SU-DHL-6 (cell line): Measurements from ENCODE around the gene MT1A.
A peak's percentile ranks its signal among the peaks of the same experiment; 100 is the strongest.

Experiments used
- H2AFZ ChIP-seq: fragments of 200-600 bp; sonication (generic); 2 replicates; pipeline ENCODE4 v1.6.1; 2014; ENCODE audit warnings: low read depth, mild to moderate bottlenecking, moderate library complexity, mixed read lengths, antibody characterized with exemption, low read length; ENCODE audit not compliant: severe bottlenecking
- H3F3A ChIP-seq: fragments of 200-600 bp; shearing (Covaris generic); 2 replicates; pipeline ENCODE4 v1.6.0; 2016; ENCODE audit warnings: antibody characterized with exemption, mild to moderate bottlenecking; ENCODE audit not compliant: insufficient read depth
- H3K27ac ChIP-seq: fragments of 200-600 bp; sonication (generic); 2 replicates; pipeline ENCODE4 v1.5.1; 2016; ENCODE audit warnings: low read depth, mild to moderate bottlenecking, low read length, moderate library complexity, mixed read lengths
- H3K27me3 ChIP-seq: fragments of 200-600 bp; sonication (generic), shearing (Covaris generic); 2 replicates; pipeline ENCODE4 v1.6.0; 2014; ENCODE audit warnings: mild to moderate bottlenecking, low read length
- H3K36me3 ChIP-seq: fragments of 200-600 bp; sonication (generic); 2 replicates; pipeline ENCODE4 v1.6.1; 2014; ENCODE audit warnings: mild to moderate bottlenecking, low read length, mixed read lengths
- H3K4me2 ChIP-seq: fragments of 300-600, 200-600 bp; shearing (Covaris generic), sonication (generic); 2 replicates; pipeline ENCODE4 v1.6.0; 2014; ENCODE audit warnings: low read length, low read depth, mild to moderate bottlenecking; ENCODE audit not compliant: poor library complexity, severe bottlenecking
- H3K4me3 ChIP-seq: fragments of 200-600 bp; sonication (generic); 2 replicates; pipeline ENCODE4 v1.5.1; 2014; ENCODE audit warnings: antibody characterized with exemption, low read length, mild to moderate bottlenecking, mixed read lengths; ENCODE audit not compliant: insufficient read depth, poor library complexity, severe bottlenecking
- H3K79me2 ChIP-seq: fragments of 200-600 bp; sonication (generic); 2 replicates; pipeline ENCODE4 v1.6.1; 2014; ENCODE audit warnings: mild to moderate bottlenecking, low read length, moderate library complexity; ENCODE audit not compliant: insufficient read depth
- H3K9ac ChIP-seq: fragments of 200-600 bp; sonication (generic); 2 replicates; pipeline ENCODE4 v1.7.0; 2014; ENCODE audit warnings: mild to moderate bottlenecking, low read length
- H3K9me2 ChIP-seq: fragments of 200-600 bp; sonication (generic); replicated peaks from 2 replicates; pipeline ENCODE4 v1.6.1; 2014; ENCODE audit warnings: low read length; ENCODE audit not compliant: insufficient read depth
- H3K9me3 ChIP-seq: fragments of 200-600 bp; sonication (generic); 2 replicates; pipeline ENCODE4 v1.6.1; 2014; ENCODE audit warnings: low read length, mixed read lengths; ENCODE audit not compliant: insufficient read depth
- H4K20me1 ChIP-seq: fragments of 200-600 bp; sonication (generic); 2 replicates; pipeline ENCODE4 v1.6.1; 2014; ENCODE audit warnings: low read depth, mild to moderate bottlenecking, antibody characterized with exemption, low read length, moderate library complexity, mixed read lengths
- EZH2phosphoT487 ChIP-seq: fragments of 200-600 bp; sonication (generic), shearing (Covaris generic); conservative IDR thresholded peaks from 2 replicates; pipeline ENCODE4 v1.6.1; 2018; ENCODE audit warnings: mild to moderate bottlenecking, antibody characterized with exemption, low read length, moderate library complexity, mixed read lengths
- TF ChIP-seq, protein P1 (sequence below): fragments of 200-600 bp; sonication (generic); IDR thresholded peaks from one replicate; pipeline ENCODE4 v1.5.1; 2017; ENCODE audit warnings: antibody characterized with exemption, mild to moderate bottlenecking, low read length, moderate library complexity; ENCODE audit not compliant: insufficient read depth, poor library complexity, severe bottlenecking

Gene MT1A

DNA sequence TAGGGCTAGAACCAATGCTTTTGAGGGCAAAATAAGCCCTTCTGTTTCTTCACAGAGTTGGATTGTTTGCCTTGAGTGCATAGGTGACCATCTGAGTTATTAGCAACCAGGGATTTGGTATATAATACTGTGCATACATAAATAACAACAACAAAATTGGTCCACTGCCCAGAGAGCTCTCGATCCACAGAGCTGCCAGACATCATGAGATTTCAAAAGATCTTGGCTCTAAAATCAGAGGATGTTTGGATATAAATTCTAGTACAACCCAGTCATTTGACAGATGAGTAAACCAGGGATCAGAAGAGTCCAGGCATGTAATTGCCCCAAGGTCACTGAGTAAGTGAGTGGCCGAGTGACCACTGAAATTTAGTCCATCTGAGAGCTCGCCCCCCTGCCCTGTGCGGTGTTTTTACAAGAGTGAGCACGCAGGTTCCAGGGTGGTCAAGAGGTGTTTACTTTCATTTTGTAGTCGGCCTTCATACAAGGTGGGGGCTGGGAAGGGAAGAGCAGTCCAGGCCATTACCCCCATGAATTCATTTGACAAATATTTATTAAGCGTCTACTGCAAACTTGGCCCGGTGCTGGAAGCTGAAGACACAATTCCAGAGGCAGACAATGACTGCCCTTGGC lies 31.9 kb upstream of the MT1A start:
- Histone ChIP-seq H2AFZ (no peak overlapping the region), H3K36me3 (no peaks in the 10 kb centered on the region), H3K9ac (no peak overlapping the region), H3K27ac (no peak overlapping the region), H3K79me2 (no peaks in the 10 kb centered on the region), H3F3A (no peaks in the 10 kb centered on the region), H3K27me3 (no peaks in the 10 kb centered on the region), H3K9me2 (no peaks in the 10 kb centered on the region), H3K4me3 (no peak overlapping the region), H3K9me3 (no peaks in the 10 kb centered on the region), H4K20me1 (no peaks in the 10 kb centered on the region), H3K4me2 (no peak overlapping the region)
- no peak for TF ChIP-seq EZH2phosphoT487
- TF ChIP-seq, protein P1, sequence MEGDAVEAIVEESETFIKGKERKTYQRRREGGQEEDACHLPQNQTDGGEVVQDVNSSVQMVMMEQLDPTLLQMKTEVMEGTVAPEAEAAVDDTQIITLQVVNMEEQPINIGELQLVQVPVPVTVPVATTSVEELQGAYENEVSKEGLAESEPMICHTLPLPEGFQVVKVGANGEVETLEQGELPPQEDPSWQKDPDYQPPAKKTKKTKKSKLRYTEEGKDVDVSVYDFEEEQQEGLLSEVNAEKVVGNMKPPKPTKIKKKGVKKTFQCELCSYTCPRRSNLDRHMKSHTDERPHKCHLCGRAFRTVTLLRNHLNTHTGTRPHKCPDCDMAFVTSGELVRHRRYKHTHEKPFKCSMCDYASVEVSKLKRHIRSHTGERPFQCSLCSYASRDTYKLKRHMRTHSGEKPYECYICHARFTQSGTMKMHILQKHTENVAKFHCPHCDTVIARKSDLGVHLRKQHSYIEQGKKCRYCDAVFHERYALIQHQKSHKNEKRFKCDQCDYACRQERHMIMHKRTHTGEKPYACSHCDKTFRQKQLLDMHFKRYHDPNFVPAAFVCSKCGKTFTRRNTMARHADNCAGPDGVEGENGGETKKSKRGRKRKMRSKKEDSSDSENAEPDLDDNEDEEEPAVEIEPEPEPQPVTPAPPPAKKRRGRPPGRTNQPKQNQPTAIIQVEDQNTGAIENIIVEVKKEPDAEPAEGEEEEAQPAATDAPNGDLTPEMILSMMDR: no peak

DNA sequence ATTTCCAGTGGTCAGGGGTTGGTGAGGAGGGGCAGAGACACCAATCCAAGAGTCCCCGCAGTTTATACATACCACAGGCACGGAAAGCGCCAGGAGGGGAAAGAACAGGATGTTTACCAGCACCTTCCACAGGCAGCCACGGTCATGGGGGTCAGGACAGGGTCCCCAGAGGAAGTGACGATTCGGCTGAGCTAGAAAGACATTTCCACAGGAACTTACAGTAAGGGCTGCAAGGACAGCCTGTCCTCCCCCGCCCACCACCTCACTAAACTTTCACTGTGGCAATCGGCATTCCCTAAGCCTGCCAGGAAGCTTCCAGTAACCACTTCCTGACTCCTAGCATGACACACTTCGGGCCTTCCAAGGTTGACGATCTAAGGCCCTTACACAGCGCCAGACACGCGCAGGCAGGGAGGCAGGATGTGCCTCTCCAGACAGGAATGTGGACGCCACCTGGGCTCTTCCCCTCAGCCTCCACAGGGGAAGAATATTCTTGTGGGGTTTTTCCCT lies 31.3 kb upstream of the MT1A start:
- Histone ChIP-seq H3K79me2 (no peaks in the 10 kb centered on the region), H3K27me3 (no peaks in the 10 kb centered on the region), H3K36me3 (no peaks in the 10 kb centered on the region), H3K4me2 (no peak overlapping the region), H2AFZ (no peak overlapping the region), H3K9me3 (no peaks in the 10 kb centered on the region), H3F3A (no peaks in the 10 kb centered on the region), H3K9ac (no peak overlapping the region), H3K9me2 (no peaks in the 10 kb centered on the region), H3K27ac (no peak overlapping the region), H4K20me1 (no peaks in the 10 kb centered on the region), H3K4me3 (no peak overlapping the region)
- TF ChIP-seq, protein P1: no peak
- no peak for TF ChIP-seq EZH2phosphoT487

DNA sequence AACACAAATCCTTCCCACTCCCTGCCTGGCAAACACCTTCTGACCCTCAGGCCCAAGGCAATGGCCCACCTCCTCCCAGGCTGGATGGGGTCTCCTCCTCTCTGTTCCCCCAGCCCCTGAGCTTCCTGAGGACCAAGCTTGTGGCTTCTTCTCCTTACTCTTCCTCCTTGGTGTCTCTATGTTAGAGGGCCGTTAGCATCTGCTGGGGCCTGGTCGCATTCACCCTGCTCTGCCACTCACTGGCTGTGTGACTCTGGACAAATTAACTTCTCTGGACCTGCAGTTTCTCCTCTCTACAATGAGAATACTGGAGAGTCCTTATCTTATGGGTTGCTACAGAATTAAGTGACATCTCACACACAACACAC lies 30.8 kb upstream of the MT1A start:
- Histone ChIP-seq H4K20me1 (no peaks in the 10 kb centered on the region), H3K4me2 (peak overlapping the region; percentile 75), H3K4me3 (no peak overlapping the region), H3K79me2 (no peaks in the 10 kb centered on the region), H3K27ac (no peak overlapping the region), H3K27me3 (no peaks in the 10 kb centered on the region), H3K9me2 (no peaks in the 10 kb centered on the region), H3K9ac (no peak overlapping the region), H3K9me3 (no peaks in the 10 kb centered on the region), H3K36me3 (no peaks in the 10 kb centered on the region), H2AFZ (no peak overlapping the region), H3F3A (no peaks in the 10 kb centered on the region)
- TF ChIP-seq EZH2phosphoT487: no peak
- TF ChIP-seq, protein P1: no peak
